K562 treated with DMSO at 1 percent for 48 hours (cell line): ENCODE measurements around the gene ADSS1. TPM values are rescaled to one million over a fixed set of nuclear protein-coding genes. Genes with fewer than 3 reads are reported as not detected.

Experiments
- total RNA-seq: library from RNA; unstranded; fragments of 300-600 nt; gene quantifications from 2 replicates; pipeline ENCODE4 v1.2.3, GENCODE V29; 2022; ENCODE audit warnings: low replicate concordance; ENCODE audit errors: extremely low read depth

The ADSS1 gene
- total RNA-seq, result not detected in 2 replicates

GRCh38 chr14:104723651-104724406, at the start of gene ADSS1:
ADSS1 (plus strand) TSS chr14:104724229; CDS start chr14:104724271, 42 bp downstream.

GRCh38 chr14:104689109-104689880, 34.7 kb upstream of the ADSS1 start, which contains the start of gene INF2:
INF2 (plus strand) TSS chr14:104689618; CDS start chr14:104701366, 11,748 bp downstream.

GRCh38 chr14:104752735-104753527, 28.9 kb downstream of the ADSS1 start, which contains the start of gene SIVA1:
SIVA1 (plus strand) TSS chr14:104753147; CDS start chr14:104753202, 55 bp downstream.

GRCh38 chr14:104794993-104795780, 71.2 kb downstream of the ADSS1 start, which contains the start of gene AKT1:
AKT1 (minus strand) TSS chr14:104795748; CDS start chr14:104792643, 3,105 bp downstream.

Other genes with a start within 250 kb of the ADSS1 start
- not detected in 2 replicates for gene C14orf180, start 144.5 kb upstream of the ADSS1 start, total RNA-seq
- gene TMEM179, start 119.5 kb upstream of the ADSS1 start, total RNA-seq, result not detected in 2 replicates
- not detected in 2 replicates for gene INF2, start 34.6 kb upstream of the ADSS1 start, total RNA-seq
- not detected in 2 replicates for gene SIVA1, start 28.9 kb downstream of the ADSS1 start, total RNA-seq
- gene AKT1, start 71.5 kb downstream of the ADSS1 start, total RNA-seq, result not detected in 2 replicates
- gene ZBTB42, start 76.9 kb downstream of the ADSS1 start, total RNA-seq, result not detected in 2 replicates
- not detected in 2 replicates for gene CEP170B, start 141.0 kb downstream of the ADSS1 start, total RNA-seq
- gene PLD4, start 200.7 kb downstream of the ADSS1 start, total RNA-seq, result not detected in 2 replicates